ENCODE results near the gene WRAP73.

WRAP73 gene

DNA sequence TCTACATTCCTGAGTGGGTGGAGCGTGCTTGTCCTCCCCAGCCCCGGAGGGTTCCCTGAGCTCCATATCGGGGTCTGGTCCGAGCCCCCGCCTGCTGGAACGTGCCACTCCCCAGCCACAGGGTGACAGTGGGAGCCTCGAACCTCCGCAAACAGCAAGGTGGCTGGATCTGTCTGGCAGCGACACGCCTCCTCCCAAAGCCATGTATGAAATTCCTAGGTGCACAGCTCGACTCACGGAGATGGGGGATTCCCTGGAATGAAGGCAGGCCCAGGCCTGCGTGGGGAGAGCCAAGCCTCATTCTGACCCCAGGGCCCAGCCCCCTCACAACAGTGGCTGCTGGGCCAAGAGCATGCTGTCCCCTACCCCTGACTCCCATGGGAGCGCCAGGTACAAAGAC, 35.3 kb upstream of the WRAP73 start:
- Histone ChIP-seq H3F3A (ENCODE audit: insufficient read depth) (no peaks in the 10 kb centered on the region), H3K27me3 (ENCODE audit: low read length) (no peaks in the 10 kb centered on the region), H4K20me1 (ENCODE audit: low read depth, low read length) (no peaks in the 10 kb centered on the region), H3K9me3 (ENCODE audit: insufficient read depth, low read length) (no peaks in the 10 kb centered on the region), H3K9ac (ENCODE audit: low read length) (no peak overlapping the region), H3K79me2 (ENCODE audit: insufficient read depth, low read length) (no peaks in the 10 kb centered on the region), H3K9me2 (replicated peaks; ENCODE audit: insufficient read depth, low read length) (no peaks in the 10 kb centered on the region), H3K36me3 (ENCODE audit: low read length) (no peaks in the 10 kb centered on the region), H3K4me3 (ENCODE audit: insufficient read depth, low read length, poor library complexity, severe bottlenecking) (no peak overlapping the region), H3K27ac (ENCODE audit: low read depth, low read length) (no peak overlapping the region), H2AFZ (ENCODE audit: low read depth, low read length, severe bottlenecking) (no peak overlapping the region), H3K4me2 (ENCODE audit: low read depth, low read length, poor library complexity, severe bottlenecking) (no peak overlapping the region)
- TF ChIP-seq, protein P1, sequence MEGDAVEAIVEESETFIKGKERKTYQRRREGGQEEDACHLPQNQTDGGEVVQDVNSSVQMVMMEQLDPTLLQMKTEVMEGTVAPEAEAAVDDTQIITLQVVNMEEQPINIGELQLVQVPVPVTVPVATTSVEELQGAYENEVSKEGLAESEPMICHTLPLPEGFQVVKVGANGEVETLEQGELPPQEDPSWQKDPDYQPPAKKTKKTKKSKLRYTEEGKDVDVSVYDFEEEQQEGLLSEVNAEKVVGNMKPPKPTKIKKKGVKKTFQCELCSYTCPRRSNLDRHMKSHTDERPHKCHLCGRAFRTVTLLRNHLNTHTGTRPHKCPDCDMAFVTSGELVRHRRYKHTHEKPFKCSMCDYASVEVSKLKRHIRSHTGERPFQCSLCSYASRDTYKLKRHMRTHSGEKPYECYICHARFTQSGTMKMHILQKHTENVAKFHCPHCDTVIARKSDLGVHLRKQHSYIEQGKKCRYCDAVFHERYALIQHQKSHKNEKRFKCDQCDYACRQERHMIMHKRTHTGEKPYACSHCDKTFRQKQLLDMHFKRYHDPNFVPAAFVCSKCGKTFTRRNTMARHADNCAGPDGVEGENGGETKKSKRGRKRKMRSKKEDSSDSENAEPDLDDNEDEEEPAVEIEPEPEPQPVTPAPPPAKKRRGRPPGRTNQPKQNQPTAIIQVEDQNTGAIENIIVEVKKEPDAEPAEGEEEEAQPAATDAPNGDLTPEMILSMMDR (IDR thresholded peaks at IDR 0.05; ENCODE audit: insufficient read depth, low read length, poor library complexity, severe bottlenecking) = no peak
- TF ChIP-seq EZH2phosphoT487 (conservative IDR thresholded peaks at IDR 0.05; ENCODE audit: low read length) = no peak

DNA sequence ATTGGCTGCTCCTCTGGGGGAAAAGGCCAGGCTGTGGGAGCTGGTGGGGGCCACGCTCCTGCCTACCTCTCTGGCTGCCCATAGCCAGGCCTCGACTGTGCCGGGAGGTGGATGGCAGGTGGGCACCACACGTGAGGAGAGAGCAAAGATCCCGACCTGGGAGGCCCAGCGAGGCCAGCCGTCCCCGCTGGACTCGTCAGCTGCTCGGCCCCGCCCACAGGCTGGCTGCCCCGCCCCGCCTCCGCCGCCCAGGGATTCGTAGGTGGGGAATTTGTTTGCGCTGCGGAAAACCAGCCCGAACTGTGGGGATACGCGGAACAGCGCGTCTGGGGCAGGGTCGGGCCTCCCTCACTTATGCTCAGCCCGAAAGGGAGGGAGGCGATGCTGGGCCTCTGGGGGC, 34.1 kb upstream of the WRAP73 start:
- Histone ChIP-seq H4K20me1 (ENCODE audit: low read depth, low read length) (no peaks in the 10 kb centered on the region), H3K9me3 (ENCODE audit: insufficient read depth, low read length) (no peaks in the 10 kb centered on the region), H3K9ac (ENCODE audit: low read length) (no peak overlapping the region), H3K27me3 (ENCODE audit: low read length) (no peaks in the 10 kb centered on the region), H3K79me2 (ENCODE audit: insufficient read depth, low read length) (no peaks in the 10 kb centered on the region), H3K4me3 (ENCODE audit: insufficient read depth, low read length, poor library complexity, severe bottlenecking) (no peak overlapping the region), H3K4me2 (ENCODE audit: low read depth, low read length, poor library complexity, severe bottlenecking) (no peak overlapping the region), H3K9me2 (replicated peaks; ENCODE audit: insufficient read depth, low read length) (no peaks in the 10 kb centered on the region), H3K36me3 (ENCODE audit: low read length) (no peaks in the 10 kb centered on the region), H3K27ac (ENCODE audit: low read depth, low read length) (no peak overlapping the region), H3F3A (ENCODE audit: insufficient read depth) (no peaks in the 10 kb centered on the region), H2AFZ (ENCODE audit: low read depth, low read length, severe bottlenecking) (no peak overlapping the region)
- TF ChIP-seq, protein P1 (IDR thresholded peaks at IDR 0.05; ENCODE audit: insufficient read depth, low read length, poor library complexity, severe bottlenecking) = no peak
- no peak for TF ChIP-seq EZH2phosphoT487 (conservative IDR thresholded peaks at IDR 0.05; ENCODE audit: low read length)

DNA sequence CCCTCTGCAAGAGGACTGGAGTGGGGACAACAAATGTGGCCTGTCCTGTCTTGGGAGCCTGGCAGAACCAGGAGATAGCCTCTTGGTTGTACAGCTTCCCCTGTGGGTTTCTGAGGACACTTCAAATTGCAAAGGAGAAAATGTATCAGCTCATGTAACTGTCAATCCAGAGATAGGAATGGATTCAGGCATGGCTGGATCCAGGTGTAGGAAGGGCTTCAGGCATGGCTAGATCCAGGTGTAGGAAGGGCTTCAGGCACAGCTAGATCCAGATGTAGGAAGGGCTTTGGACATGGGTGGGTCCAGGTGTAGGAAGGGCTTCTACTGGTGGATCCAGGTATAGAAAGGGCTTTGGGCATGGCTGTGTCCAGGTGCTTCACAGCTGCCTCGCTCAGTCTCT, 33.3 kb upstream of the WRAP73 start:
- Histone ChIP-seq H3F3A (ENCODE audit: insufficient read depth) (no peaks in the 10 kb centered on the region), H3K27ac (ENCODE audit: low read depth, low read length) (no peak overlapping the region), H3K36me3 (ENCODE audit: low read length) (no peaks in the 10 kb centered on the region), H4K20me1 (ENCODE audit: low read depth, low read length) (no peaks in the 10 kb centered on the region), H2AFZ (ENCODE audit: low read depth, low read length, severe bottlenecking) (no peak overlapping the region), H3K9me3 (ENCODE audit: insufficient read depth, low read length) (no peaks in the 10 kb centered on the region), H3K9ac (ENCODE audit: low read length) (no peak overlapping the region), H3K4me3 (ENCODE audit: insufficient read depth, low read length, poor library complexity, severe bottlenecking) (no peak overlapping the region), H3K4me2 (ENCODE audit: low read depth, low read length, poor library complexity, severe bottlenecking) (no peak overlapping the region), H3K9me2 (replicated peaks; ENCODE audit: insufficient read depth, low read length) (no peaks in the 10 kb centered on the region), H3K27me3 (ENCODE audit: low read length) (no peaks in the 10 kb centered on the region), H3K79me2 (ENCODE audit: insufficient read depth, low read length) (no peaks in the 10 kb centered on the region)
- TF ChIP-seq, protein P1 (IDR thresholded peaks at IDR 0.05; ENCODE audit: insufficient read depth, low read length, poor library complexity, severe bottlenecking) = no peak
- no peak for TF ChIP-seq EZH2phosphoT487 (conservative IDR thresholded peaks at IDR 0.05; ENCODE audit: low read length)
